GM21367 (cell line): Measurements from ENCODE around the gene SNRPB.

ENCODE experiments used
- ATAC-seq: cut with Tn5 transposase; IDR thresholded peaks from one replicate; pipeline ENCODE4 v1.9.1; 2021; ENCODE audit not compliant: unreplicated experiment

The SNRPB gene

DNA sequence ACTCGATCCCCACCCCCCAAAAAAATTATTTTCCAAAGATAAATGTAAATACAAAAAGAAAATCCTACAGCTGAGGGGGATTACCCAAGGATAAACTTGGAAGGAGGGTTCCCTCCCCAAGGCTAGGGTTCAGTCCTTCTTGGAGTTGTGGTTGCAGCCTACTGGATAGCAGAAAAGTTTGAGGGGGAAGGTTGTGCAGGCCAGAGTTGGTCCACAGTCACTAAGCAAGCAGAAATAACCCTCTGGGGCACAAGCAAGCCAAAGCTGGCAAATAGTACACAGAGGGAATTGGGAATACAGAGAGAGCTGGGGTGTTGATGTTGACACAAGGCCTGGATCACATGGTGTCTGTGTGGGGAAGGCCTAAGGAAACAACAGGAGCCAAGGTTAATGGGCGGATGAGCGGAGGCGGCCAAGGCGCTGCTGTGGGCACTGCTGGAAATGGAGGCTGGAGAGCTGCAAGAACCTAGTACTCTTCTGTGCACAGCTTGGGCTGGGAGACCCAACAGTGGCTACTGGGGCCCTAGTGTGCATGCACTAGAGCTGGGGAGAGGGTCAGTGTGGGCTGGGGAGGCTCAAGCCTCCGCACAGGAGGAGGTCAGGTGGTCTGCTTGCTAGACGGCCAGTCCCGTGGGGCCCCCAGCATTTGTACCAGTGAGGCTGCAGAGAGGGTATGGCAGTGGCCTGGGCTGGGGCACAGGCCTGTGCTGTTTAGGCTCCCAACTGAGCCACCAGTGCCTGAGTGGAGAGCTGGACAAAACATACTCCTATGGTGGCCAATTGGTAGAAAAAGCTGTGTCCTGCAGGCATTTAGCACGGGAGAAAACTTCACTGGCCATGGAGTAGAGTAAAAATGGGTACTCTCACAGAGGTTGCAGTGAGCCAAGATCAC is 5.5 kb upstream of the SNRPB start:
- ATAC-seq = no peak

DNA sequence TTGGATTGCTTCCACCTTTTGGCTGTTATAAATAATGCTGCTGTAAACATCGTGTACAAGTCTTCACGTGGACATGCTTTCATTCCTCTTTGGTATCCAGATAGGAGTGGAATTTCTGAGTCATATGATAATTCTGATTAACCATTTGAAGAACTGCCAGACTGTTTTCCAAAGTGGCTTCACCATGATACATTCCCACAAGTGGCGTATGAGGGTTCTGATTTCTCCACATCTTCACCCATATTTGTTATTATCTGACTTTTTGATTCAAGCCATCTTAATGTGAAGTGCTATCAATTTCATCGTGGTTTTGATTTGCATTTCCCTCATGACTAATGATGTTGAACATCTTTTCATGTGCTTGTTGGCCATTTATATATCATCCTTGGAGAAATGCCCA is 2.9 kb upstream of the SNRPB start:
- no peak for ATAC-seq

DNA sequence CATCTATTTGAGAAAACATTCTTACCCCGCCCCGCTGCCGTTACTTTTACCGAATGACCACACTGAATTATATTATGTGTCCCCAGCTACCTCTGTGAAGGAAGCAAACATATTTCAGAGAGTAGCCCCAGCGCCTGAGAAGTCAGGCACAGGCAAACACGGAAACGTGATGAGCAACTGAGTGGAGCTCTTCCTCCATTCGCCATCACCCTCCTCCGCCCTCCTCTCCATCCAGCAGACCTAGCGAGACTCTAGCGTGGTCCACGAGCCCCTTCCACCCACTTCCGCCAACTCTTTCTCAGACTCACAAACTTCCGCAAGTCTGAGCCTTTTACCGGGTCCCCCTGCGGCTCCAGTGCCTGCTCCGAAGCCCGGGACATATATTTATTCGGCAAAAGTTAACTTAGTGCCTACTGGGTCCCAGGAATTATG is 582 bp downstream of the SNRPB start:
- no peak for ATAC-seq

DNA sequence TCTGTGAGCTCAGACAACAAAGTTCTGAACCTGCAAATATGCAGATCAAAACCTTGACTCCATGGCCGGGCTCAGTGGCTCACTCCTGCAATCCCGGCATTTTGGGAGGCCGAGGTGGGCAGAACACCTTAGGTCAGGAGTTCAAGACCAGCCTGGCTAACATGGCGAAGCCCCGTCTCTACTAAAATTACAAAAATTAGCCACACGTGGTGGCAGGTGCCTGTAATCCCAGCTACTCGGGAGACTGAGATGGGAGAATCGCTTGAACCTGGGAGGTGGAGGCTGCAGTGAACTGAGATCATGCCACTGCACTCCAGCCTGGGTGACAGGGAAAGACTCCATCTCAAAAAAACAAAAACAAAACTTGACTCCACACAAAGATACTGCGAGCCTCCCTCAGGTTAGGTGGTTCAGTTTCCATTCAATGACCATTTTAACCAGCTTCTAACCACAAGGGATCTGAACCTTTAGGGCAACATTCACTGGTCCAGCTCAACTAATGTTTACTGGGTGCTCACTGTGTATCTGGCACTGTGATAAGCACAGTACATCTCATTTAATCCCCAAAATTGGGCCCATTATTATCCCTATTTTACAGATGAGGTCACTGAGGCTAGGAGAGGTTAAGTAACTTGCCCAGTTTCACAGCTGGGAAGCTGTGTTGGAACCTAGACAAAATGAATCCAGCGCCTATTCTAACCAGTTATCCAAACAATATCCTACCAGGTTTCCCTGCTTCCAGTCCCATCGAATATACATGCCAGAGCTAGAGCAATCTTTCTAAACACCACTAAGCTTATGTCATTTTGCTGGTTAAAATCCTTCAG is 1.8 kb downstream of the SNRPB start:
- no peak for ATAC-seq

- no peak for ATAC-seq
These were observed 3.2 kb downstream of the SNRPB start for GRCh38 chr20:2467412-2467811.

GRCh38 chr20:2465100-2465499 is 5.5 kb downstream of the SNRPB start:
- no peak for ATAC-seq

- no peak for ATAC-seq
These were observed 6.8 kb downstream of the SNRPB start for GRCh38 chr20:2463616-2464365.

- no peak for ATAC-seq
These were observed 8.1 kb downstream of the SNRPB start for GRCh38 chr20:2462484-2462883.

GRCh38 chr20:2460752-2461424 is 9.7 kb downstream of the SNRPB start:
- ATAC-seq = no peak

DNA sequence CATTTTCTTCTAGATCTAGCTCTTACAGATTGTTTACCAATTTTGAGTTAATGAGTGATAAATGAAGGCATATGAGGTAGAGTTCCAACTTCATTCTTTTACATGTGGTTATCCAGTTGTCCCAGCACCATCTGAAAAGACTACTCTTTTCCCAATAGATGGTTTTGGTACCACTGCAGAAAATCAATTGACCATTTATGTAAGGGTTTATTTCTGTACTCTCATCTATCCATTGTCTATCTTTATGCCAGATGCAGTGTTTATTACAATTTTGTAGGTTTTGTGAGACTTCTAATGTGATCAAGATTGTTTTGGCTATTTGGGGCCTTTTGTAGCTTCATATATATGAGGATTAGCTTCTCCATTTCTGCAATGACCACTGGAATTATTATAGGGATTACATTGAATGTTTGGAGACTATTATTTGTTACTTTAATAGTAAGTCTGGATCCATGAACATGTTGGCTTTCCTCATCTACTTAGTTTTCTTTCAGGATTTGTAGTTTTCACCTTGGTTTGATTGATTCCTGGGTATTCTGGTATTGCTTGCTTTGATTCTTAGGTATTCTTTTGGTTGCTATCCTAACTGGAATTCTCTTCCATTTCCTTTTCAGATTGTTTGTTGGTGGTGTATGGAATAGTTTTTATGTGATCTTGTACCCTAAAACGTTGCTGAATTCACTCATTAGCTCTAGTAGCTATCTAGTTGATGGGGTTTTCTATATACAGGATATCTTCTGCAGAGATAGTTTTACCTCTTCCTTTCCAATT is 10.4 kb downstream of the SNRPB start:
- ATAC-seq = no peak

DNA sequence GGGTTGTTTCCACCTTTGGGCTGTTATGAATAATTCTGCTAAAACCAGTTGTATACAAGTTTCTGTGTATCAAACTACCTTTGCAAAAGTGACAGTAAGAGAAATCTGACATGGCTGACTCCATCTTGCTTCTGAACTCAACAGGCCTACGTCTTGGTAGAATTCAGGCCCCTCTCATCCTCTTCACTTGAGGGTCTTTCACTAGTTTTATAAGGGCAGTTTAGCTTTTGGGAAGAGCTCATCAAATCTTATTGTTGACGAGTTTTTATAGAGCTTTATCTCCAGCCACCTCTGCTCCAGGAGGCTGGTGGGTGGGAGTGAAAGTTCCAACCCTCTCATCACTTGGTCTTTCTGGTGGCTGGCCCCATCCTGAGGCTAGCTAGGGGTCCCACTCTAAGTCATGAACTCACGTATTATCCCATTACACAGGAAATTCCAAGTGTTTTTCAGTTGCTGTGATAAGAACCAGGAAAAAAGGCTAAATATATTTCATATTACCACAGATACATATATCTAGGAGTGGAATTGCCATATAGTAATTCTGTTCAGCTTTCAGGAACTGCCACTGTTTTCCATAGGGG is 11.6 kb downstream of the SNRPB start:
- no peak for ATAC-seq

DNA sequence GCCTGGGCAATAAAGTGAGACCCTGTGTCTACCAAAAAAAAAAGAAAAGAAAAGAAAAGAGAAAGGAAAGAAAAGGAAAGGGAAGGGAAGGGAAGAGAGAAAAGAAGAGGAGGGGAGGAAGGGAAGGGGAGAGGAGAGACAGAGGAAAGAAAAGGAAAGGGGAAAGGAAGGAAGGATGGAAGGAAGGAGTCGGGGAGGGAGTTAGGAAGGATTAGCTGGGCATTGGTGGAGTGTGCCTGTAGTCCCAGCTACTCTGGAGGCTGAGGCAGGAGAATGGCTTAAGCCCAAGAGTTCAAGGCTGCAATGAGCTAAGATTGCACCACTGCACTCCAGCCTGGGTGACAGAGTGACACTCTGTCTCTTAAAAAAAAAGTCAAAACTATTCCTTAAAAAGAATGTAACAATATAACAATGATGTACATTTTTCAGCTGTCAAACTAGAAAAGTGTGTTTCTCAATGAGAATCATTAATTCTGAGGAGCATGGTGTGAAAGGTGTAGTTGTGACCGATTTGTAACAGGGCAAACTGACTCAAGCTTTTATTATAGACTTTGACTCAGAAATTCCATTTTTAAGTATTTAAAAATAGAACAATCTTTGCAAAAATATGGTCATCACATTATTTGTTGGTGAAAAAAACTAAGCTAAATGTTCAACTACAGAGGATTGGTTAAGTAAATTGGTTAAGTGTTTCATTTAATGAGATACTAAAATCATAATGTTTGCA is 14.7 kb downstream of the SNRPB start:
- no peak for ATAC-seq

GRCh38 chr20:2453792-2454191 is 16.8 kb downstream of the SNRPB start:
- ATAC-seq = no peak

GRCh38 chr20:2451939-2452732 is 18.5 kb downstream of the SNRPB start:
- no peak for ATAC-seq

- no peak for ATAC-seq
These were observed 19.2 kb downstream of the SNRPB start for GRCh38 chr20:2451422-2451821.

DNA sequence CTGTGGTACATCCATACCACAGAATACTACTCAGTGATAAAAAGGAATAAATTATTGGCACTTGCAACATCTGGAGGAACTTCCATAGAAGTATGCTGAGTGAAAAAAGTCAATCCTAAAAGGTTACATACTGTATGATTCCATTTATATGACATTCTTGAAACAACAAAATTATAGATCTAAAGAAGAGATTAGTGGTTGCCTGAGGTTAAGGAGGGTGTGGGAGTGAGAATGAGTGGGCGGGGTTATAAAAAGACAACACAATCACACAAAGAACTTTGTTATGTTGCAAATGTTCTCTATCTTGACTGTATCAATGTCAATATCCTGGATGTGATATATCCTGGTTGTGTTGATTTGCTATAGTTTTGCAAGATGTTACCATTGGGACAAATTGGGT is 21.2 kb downstream of the SNRPB start:
- no peak for ATAC-seq

DNA sequence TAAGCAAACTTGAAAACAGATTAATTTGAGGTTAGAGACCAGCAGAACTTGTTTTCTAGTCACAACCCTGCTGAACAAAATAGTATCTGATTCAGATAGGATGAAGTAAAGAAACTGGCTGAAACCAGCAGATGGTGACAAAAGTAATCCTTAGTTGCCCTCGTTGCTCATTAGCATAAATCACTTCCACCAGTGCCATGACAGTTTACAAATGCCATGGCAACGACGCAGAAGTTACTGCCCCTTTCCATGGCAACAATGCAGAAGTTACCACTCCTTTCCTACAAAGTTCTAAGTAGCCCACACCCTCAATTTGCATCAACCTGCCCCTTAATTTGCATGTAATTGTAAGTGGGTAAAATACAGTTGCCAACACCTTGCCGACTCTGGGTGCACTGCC is 23.7 kb downstream of the SNRPB start:
- no peak for ATAC-seq

DNA sequence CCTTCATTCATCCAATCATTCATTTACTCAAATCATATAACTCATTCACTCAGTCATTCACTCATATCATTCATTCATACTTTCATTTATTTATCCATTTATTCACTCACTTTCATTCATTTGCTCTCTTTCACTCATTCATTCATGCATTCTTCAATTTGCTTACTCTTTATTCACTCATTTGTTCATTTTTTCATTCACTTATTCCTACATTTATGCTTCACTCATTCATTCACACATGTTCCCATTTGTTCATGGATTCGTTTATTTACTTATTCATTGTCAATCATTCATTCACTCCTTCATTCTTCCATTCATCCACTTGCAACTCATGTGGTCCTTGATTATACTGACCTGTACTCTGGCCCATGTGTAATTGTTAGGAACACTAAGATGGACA is 39.4 kb downstream of the SNRPB start:
- ATAC-seq = no peak
